Hematopoietic multipotent progenitor cell treated with erythropoietin and hydrocortisone succinate and interleukin-3 and kit ligand, for 15 days (in vitro differentiated cells): ENCODE data around the gene ZNF416.
A peak's percentile ranks its signal among the peaks of the same experiment; 100 is the strongest.

Experiments
- DNase-seq: peaks from one replicate; pipeline ENCODE4 v3.0.0-alpha.2; 2015; ENCODE audit warnings: low spot score

The ZNF416 gene

GRCh38 chr19:57578487-57579205, at the start of gene ZNF416:
ZNF416 (minus strand) TSS chr19:57578911; CDS start chr19:57578704, 207 bp downstream.
- peak; percentile 97 for DNase-seq

- DNase-seq = no peak
These were observed 44.4 kb upstream of the ZNF416 start for GRCh38 chr19:57623091-57623490.

- DNase-seq = no peak
These were observed 42.1 kb upstream of the ZNF416 start for GRCh38 chr19:57620673-57621348.

DNA sequence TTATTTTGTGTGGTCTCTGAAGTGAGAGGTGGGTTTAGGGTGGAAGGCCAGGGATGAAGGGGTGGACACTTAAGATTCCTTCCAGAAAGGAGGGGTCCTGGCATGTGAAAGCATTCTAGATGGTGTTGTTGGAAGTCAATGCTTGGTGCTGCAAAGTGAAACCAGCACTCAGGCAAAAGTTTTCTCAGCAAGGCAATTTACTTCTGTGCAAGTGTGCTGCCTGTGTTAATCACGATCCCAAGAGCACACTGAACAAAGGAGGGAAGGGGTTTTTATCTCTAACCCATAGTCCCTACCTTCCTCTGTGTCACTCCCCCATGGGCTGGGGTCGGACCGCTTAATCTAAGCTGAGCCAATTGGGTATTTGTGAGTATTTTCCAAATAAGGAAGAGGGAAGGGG, 36.6 kb upstream of the ZNF416 start:
- DNase-seq = no peak

GRCh38 chr19:57613941-57614743, 35.4 kb upstream of the ZNF416 start, which contains the start of gene ZNF134:
ZNF134 (plus strand) TSS chr19:57614242; CDS start chr19:57619469, 5,227 bp downstream.
- DNase-seq = peak; percentile 85

- no peak for DNase-seq
These were observed 32.4 kb upstream of the ZNF416 start for GRCh38 chr19:57611113-57611512.

- DNase-seq = no peak
These were observed 28.2 kb upstream of the ZNF416 start for GRCh38 chr19:57606931-57607330.

- peak; percentile 88 for DNase-seq
These were observed 21.2 kb upstream of the ZNF416 start, which contains the start of gene ZNF530 for GRCh38 chr19:57599761-57600383. ZNF530 (plus strand) TSS chr19:57599885; CDS start chr19:57604346, 4,461 bp downstream.

DNA sequence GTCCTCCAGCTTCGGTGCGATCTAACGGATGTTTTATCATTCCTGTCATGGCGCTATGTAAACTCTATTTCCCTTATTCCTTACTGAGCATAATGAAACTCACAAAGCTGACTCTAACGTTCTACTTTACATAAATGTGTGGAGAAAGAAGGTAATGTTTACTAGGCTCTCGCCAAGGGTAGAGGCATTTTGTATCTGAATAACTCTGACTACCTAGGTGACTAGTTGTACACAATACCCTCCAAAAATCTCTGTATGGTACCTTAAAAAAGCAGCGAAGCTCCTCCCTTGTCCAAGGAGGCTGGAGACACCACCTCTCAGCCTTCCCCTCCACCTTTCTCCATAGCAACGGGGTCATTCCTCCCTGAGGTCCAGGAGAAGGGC, 20.7 kb upstream of the ZNF416 start:
- DNase-seq = no peak

- no peak for DNase-seq
These were observed 8.8 kb upstream of the ZNF416 start for GRCh38 chr19:57587529-57587928.

DNA sequence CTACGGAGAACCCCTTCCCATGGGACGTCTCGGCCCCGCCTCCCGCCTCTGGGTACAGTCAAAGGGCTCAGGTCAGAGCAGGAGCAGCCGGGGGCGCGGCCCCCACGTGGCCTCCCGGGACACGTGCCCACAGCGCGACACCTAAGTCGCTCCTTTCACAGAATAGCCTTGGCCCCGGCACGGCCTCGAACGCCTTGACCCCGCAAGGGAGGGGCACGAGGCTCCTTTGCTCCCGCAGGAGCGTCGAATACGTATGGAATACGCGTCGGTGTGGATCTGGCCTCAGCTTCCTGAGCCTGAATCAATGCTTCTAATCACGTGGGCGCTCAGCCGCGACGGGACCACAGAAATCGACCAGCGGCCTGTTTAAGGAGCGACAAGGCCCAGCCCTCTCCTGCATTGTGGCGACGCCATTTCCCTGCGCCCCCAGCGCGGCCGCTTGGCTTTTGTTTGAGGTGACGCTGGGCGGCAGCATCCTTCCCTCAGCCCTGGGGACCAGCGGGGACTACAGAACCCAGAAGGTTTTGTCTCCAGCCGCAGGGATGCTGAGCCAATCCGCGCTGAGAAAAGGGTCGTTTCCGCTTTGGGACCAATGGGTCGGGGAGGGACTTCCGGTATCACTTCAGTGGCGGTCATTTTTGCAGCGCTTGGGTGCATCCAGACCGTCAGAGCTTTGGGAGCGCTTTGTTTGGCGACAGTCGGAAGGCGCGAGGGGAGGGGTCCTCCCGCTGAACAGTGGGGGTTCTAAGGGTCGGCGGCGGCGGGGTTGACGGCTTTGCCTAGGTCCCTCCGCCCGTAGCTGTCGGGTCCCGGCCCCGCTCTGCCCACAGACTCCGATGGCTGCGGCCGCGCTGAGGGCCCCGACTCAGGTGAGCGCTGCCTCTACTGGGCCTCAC, 5.1 kb upstream of the ZNF416 start, which contains the start of gene ZIK1:
TSS of gene ZIK1 (plus strand) at position 625 of the 896 bp plus-strand sequence. CDS start at position 837, 212 bp downstream.
- DNase-seq = peak; percentile 75

DNA sequence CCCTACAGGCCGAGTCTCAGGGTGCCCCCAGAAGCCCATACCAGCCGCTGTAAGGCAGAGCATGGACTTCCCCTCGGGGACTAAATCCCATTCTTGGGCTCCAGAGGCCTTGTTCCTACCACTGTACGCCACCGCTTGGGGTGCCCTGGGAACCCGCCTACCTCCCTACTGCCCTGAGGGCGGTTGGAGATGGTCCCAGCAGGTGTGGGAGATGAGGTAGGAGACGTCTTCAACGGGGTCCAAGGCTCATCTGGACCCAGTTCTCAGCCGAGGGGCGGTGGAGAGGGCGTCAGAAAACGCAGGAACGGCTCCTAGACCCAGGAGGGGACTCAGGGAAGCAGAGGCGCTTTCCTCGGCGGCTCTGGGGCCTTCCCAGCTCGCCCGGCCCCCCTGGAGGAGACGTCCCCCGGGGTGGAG, 4.4 kb upstream of the ZNF416 start:
- no peak for DNase-seq

- no peak for DNase-seq
These were observed 2.0 kb downstream of the ZNF416 start for GRCh38 chr19:57576661-57577060.

DNA sequence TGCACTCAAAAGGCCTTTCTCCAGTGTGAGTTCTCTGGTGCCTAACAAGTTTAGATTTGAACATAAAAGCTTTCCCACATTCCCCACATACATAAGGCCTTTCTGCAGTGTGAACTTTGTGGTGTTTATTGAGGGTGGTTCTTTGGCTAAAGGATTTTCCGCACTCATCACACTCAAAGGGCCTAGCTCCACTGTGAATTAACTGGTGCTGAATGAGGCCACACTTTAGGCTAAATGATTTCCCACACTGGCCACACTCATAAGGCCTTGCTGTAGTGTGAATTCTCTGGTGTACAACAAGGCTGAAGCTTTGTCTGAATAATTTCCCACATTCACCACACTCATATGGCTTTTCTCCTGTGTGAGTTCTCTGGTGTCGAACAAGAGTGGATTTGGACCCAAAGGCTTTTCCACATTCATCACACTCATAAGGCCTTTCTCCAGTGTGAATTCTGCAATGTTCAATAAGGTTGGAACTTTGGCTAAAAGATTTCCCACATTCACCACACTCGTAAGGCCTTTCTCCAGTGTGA, 6.2 kb downstream of the ZNF416 start:
- no peak for DNase-seq

DNA sequence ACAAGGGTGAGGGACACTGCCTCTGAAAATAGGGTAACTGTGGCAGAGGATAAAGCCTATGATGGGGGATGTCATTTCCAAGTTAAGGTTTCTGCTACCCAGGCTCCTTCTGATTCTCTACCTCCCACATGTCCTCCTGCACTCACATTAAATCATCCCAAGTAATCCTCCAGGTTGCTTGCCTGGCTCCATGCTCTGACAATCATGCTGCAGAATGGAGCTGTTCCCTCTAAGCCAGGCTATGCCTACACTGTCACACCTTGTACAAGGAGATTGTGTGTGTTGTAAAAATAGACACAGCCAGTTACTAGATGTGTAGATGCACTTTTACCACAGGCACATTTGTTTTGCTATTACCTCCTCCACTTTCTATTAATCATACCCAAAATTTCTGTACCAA, 8.0 kb downstream of the ZNF416 start:
- DNase-seq = no peak

DNA sequence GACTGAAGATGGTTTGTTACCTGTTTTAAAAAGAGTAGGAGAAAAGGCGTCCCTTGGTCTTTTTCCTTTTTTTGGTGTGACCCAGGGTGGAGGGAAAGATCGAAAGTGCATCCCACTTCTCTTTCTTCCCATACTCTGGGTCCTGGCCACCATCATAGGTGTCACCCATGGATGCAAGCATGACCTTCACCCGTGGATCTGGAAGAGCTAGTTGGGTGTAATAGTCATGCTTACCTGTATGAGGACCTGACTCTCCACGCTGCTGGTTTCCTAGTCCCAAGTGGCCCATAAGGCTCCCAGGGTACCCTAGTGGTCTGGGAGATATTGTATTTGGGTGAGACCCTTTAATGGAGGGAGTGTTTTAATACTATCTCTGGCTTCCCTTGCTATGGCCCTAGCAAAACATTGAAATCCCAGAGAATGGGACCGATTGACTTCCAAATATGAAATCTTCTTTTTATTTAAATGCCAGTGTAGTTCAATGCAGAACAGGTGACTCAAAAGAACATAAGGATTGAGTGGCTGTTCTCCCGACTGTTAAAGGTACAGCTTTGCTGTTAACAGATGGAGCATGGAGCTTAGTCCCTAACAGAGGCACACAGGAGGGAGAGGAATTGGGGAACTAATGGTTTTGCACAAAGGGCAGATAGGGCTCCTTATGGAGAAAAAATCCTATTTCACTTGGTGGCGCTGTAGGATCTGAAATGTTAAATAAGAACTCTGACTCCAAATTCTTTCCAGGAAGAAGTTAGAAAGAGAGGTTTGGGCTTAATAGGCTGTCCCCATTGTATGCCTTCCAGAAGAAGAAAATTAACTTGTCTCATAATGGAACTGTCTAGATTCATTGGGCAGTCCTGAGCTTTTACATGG, 12.1 kb downstream of the ZNF416 start:
- no peak for DNase-seq

DNA sequence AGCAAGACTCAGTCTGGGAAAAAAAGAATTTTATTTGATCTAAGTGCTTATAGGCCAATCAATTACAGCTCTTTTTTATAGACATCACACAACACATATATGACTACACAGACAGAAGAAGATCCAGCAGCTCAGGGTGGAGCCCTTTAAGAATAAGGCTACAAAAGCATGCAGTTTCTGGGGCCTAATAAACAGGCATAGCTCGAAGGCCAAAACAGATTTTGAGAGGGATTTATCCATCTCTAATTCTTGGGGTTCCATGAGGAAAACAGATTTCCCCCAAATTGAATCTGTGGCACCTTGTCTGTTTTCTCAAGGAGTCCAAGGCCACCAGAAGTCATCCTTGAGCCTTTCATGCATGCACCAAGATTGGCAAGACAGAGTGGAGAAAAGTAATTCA, 15.2 kb downstream of the ZNF416 start:
- no peak for DNase-seq

DNA sequence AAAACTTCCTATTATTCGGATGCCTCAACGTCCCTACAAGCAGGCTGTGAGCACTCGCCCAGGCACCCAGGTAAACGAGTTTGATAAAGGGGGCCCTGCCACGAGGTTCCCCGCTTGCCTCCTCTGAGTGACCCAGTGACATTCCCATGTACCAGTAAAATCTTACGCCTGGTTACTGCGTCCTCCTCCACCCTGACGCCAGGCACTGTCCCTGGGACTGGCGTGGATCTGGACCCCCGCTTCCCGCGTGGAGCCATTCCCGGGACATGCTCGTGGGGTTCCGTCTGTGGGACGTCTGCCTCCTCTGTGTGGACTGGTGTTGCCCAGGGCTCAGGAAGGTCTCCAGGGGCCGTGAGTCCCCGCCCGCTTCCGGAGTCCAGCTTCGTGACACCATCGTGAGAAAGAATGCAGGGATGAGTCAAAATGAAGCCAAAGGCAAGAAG, 18.6 kb downstream of the ZNF416 start:
- DNase-seq = no peak

GRCh38 chr19:57559404-57560025, 19.2 kb downstream of the ZNF416 start, which contains the start of gene ZNF550:
ZNF550 (minus strand) TSS chr19:57559863; CDS start chr19:57559682, 181 bp downstream.
- DNase-seq = peak; percentile 83
